Stimulated activated CD4-positive, alpha-beta T cell treated with anti-CD3 and anti-CD28 coated beads, Interleukin-4, amount 100 ng/mL, for 24 hours (primary cell): ENCODE measurements around the gene ADGRB3.
"Not testable (repeated sequence)": the region's sequence is repeated elsewhere in the genome, so short reads cannot be mapped to it uniquely, and the experiment has no call there.

Experiments
- DNase-seq: peaks from one replicate; pipeline ENCODE4 v3.0.0-alpha.2; 2020

The ADGRB3 gene

DNA sequence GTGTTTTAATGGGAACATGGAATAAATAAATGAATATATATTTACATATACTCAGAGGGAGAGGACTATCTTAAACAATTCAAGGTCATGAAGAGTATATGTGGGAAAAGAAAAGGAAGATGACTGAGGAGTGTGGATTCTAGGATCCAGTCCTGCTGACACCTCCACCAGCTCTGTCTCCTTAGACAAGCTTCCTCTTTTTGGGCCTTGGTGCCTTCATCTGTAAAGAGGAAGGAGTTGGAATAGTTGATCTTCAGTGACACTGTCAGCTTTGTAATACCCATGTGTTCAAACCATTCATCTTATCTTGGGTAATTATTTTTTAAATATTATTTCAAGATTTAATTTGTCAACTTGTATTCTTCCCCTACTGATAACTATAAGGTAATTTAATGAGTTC lies 338.0 kb downstream of the ADGRB3 start:
- no peak for DNase-seq

DNA sequence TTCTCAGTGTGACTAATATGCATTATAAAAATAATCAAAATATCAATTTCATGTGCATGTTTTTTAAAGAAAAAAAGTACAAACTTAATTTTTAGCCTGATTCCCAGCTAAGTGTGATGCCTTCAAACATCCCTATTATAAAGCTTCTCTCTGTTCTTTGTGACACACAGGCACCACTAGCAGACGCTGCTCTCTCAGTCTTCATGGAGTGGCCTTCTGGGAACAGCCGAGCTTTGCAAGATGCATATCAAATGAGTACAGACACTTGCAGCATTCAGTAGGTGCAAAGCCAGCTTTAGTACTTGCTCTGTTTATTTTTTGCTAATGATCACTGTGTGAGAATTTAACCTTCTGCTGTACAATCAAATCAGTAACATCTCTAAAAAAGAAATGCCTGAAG lies 340.0 kb downstream of the ADGRB3 start:
- DNase-seq, result no peak

GRCh38 chr6:68975816-68976215 lies 340.7 kb downstream of the ADGRB3 start:
- DNase-seq, result no peak

- no peak for DNase-seq
Measured at GRCh38 chr6:68976260-68976659, 341.2 kb downstream of the ADGRB3 start.

DNA sequence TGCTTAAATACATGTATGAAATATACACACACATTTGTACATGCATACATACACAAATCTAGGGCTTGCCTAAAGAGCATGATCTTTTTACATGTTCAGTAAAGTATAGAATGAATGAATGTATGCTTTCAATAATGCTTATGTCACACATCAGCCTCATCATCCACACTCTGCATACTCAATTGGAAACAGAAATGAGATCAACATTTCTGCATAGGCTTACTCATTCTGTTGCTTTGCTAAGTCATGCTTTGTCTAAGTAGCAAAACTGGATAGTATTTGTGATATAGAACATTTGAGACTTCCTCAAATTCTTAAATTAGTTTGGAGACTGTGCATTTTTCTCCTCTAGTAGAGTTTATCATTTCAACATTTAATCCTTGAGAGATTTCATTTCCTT lies 343.3 kb downstream of the ADGRB3 start:
- no peak for DNase-seq

- not testable (repeated sequence) for DNase-seq
Measured at GRCh38 chr6:68981668-68982067, 346.6 kb downstream of the ADGRB3 start.

- no peak for DNase-seq
Measured at GRCh38 chr6:68988698-68989097, 353.6 kb downstream of the ADGRB3 start.

GRCh38 chr6:68990317-68990716 lies 355.2 kb downstream of the ADGRB3 start:
- DNase-seq, result no peak

DNA sequence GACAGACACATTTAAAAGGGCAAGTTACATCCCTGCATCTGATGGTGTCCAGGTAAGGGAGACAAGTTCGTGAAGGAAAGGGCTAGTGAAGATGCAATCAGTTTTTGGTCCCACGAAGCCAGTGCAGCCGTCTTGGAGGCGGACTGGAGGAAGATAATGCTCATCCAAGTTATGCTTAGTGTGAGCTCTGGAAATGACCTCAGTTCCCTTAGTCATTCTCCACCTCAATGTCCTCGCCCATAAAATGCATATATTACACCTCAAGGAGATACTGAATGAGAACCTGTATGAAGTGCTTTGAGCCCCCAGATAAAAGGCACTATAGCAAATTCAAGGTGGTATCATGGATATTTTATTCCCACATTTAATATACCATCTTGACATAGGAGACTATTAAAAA lies 358.8 kb downstream of the ADGRB3 start:
- DNase-seq, result no peak

- DNase-seq, result no peak
Measured at GRCh38 chr6:68994521-68994920, 359.4 kb downstream of the ADGRB3 start.

DNA sequence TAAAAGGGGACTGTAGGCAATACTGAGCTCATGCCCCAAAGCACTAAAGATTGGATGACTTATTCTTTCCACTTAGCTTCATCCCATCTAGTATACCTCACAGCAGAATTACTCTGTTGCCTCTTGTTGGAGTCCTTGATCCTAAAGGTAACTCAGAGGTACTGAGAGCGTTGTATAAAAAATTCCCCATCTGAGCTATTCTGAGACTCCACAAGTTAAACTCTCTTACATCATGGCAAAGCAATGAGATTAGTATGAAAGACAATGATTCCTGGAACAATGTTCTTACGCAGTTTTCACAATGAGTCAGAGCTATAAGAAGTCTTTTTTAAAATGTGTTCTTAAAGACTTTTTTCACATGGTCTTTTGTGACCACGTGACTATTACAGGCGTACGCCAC lies 370.1 kb downstream of the ADGRB3 start:
- DNase-seq, result no peak

DNA sequence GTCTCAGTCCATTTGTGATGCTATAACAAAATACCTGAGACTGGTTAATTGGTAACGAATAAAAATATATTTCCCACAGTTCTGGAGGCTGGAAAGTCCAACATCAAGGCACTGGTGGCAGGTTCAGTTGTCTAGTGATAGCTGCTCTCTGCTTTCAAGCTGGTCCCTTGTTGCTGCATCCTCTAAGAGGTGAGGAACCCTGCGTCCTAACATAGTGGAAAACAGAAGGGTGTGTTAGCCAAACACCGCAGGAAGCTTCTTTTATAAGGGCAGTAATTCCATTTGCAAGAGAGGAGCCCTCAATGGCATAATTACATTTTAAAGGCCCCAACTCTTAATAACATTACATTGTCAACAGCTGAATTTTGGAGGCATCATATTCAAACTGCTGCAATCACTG lies 372.7 kb downstream of the ADGRB3 start:
- DNase-seq, result no peak

GRCh38 chr6:69012211-69012610 lies 377.1 kb downstream of the ADGRB3 start:
- DNase-seq, result no peak

DNA sequence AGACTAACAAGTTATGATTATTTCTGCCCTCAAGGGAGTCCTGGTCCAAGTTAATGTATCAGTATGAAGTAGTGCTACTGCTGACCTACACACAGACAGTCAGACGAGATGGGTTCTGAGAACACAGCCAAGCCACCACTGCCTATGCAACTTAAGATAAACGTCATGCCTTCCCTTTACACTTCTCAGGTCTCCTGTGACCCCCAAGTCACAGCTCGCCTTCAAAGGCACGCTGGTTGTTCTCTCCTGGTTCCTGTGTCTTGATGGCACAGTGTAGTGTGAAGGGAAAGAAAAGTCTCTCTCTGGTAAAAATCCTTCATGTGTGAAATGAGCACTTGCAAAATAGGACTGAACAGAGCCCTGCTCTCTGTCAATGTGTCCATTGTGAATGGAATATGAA lies 377.8 kb downstream of the ADGRB3 start:
- no peak for DNase-seq

- no peak for DNase-seq
Measured at GRCh38 chr6:69018906-69019305, 383.8 kb downstream of the ADGRB3 start.

GRCh38 chr6:69019832-69020231 lies 384.8 kb downstream of the ADGRB3 start:
- no peak for DNase-seq

GRCh38 chr6:69022993-69023392 lies 387.9 kb downstream of the ADGRB3 start:
- no peak for DNase-seq

DNA sequence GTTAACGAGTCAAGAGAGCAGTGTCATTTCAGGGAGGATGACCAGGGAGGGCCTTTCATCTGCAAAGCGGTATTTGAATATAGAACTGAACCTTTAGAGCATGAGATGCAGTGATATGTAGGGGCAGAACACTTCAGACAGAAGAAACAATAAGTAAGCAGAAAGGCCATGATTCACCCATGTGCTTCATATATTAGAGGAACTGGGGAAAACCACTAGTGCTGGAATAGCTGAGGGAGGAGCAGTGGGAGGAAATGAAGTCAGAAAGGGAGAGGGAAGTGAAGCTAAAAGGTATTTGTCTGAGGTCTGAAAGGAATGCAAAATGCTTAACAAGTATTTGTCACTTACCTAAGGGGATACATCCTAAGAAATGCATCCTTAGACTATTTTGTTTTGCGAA lies 391.2 kb downstream of the ADGRB3 start:
- DNase-seq, result no peak

DNA sequence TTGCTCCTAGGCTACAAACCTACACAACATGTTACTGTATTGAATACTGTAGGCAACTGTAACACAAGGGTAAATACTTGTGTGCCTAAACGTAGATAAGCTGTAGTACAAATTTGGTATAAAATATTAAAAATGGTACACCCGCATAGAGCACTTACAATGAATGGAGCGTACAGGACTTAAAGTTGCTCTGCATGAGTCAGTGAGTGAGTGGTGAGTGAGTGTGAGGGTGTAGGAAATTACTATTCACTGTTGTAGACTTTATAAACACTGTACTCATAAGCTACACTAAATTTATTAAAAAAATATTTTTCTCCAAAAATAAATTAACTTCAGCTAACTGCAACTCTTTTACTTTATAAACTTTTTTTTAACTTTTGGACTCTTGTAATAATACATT lies 391.6 kb downstream of the ADGRB3 start:
- DNase-seq, result no peak

DNA sequence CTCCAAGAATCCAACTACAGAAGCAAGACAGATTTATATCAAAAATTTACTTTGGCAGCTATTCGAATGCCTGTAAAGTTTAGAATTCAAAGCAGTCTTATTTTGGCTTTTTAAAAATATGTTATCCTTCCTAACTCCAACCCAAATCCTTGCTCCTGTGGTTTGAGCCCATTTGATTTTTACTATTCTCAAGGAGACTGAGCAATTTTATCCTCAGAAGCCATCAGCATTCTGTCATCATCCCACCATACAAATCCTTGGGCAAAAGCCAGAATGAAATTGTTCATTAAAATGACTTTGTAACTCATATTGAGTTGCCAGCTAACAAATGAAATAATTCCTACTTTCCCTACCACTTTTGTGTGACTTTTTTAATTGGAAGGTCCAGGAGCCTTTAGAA lies 392.8 kb downstream of the ADGRB3 start:
- DNase-seq, result no peak

- no peak for DNase-seq
Measured at GRCh38 chr6:69038841-69039240, 403.8 kb downstream of the ADGRB3 start.

DNA sequence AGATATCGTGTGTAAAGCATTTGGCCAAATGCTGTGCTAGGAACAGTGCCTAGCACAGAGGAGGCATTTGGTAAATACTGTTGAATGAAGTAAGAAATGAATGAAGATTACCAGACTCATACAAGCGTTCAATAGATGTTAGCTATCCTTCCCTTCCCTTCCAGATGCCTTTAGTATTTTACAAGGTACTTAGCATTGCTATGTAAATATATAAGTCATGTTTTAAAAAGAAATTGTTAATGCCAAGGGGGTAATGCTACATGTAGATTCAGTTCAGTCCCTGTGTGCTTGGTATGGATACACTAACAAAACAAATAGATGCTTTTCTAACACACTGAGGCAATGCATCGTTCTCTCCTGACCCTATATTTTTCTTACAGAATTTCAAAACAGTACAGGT lies 407.2 kb downstream of the ADGRB3 start:
- no peak for DNase-seq

- DNase-seq, result no peak
Measured at GRCh38 chr6:69044534-69044933, 409.5 kb downstream of the ADGRB3 start.

DNA sequence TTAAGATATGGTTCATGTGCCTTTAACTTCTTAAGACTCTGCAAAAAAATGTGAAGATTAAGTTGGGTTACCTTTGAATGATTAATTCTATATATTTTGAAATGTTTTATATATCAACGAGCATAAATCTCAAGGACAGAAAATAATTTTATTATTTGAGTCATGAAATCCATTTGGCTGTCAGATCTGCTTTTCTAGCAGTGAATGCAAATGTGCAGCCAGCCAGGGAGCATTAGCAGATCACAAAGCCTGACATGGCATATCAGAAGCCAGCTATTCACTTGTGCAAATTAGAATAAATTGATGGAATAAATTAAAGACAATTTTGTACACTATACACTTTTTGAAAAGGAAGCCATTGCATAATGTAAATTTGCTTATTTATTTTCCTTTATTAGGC lies 424.3 kb downstream of the ADGRB3 start:
- DNase-seq, result no peak

DNA sequence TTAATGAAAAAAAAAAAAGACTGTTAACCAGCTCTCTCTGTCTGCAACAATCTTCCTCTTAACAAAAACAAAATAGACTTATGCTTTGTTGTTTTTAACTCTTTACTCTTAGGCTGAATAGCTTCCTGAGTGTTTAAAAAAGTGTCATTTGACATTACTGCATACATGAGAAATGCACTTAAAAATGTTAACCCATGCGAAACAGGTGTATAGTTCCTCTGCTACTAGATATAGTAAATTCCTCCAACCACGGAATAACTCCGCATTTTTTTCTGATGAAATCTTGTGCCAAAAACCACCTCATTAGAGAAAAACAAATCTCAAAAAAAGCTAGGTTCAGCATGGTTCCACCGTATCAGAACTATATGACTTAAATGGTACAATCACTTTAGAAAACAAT lies 426.0 kb downstream of the ADGRB3 start:
- DNase-seq, result no peak

DNA sequence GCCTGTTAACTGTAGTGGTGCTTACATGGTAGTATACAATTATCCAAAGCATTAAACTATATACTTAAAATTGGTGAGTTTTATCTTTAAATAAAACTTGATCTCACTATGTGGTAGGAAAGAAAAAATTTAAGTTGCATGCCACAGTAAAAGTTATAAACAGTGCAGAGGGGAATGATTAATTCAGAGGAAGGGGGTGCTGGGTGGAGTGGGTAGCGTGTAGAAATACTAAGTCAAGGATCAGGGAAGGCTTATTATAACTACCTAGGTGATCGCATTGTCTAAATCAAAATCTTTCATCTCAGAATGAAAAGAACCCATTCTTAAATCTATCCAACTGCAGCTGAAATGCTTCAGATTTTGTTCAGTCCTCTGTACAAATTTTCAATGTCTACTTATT lies 428.3 kb downstream of the ADGRB3 start:
- no peak for DNase-seq
